Hepatocyte (in vitro differentiated cells): Measurements from ENCODE around the gene PLEKHG4B. TPM values are rescaled to one million over a fixed set of nuclear protein-coding genes. Genes with fewer than 3 reads are reported as not detected.

ENCODE experiments used
- DNase-seq: peaks from one replicate; pipeline ENCODE4 v3.0.0-alpha.2; 2016; ENCODE audit warnings: low spot score
- H2AFZ ChIP-seq: fragments of 200-600 bp; sonication (generic); 2 replicates; pipeline ENCODE4 v1.6.0; 2016; ENCODE audit warnings: antibody characterized with exemption, mild to moderate bottlenecking
- H3K27ac ChIP-seq: fragments of 200-600 bp; sonication (generic); 2 replicates; pipeline ENCODE4 v1.5.1; 2016; ENCODE audit warnings: mild to moderate bottlenecking
- H3K27me3 ChIP-seq: fragments of 200-600 bp; sonication (generic); 2 replicates; pipeline ENCODE4 v1.6.1; 2016
- H3K36me3 ChIP-seq: fragments of 200-600 bp; sonication (generic); replicated peaks from 2 replicates; pipeline ENCODE4 v1.5.1; 2016; ENCODE audit warnings: low read depth; ENCODE audit not compliant: insufficient read depth
- H3K4me1 ChIP-seq: fragments of 200-600 bp; sonication (generic); 2 replicates; pipeline ENCODE4 v1.5.1; 2016; ENCODE audit warnings: mild to moderate bottlenecking, moderate library complexity; ENCODE audit not compliant: insufficient read depth
- H3K4me2 ChIP-seq: fragments of 200-600 bp; sonication (generic); 2 replicates; pipeline ENCODE4 v1.6.0; 2016
- H3K4me3 ChIP-seq: fragments of 200-600 bp; sonication (generic); 2 replicates; pipeline ENCODE4 v1.5.1; 2016; ENCODE audit warnings: mild to moderate bottlenecking
- H3K79me2 ChIP-seq: fragments of 200-600 bp; sonication (generic); 2 replicates; pipeline ENCODE4 v1.6.0; 2017; ENCODE audit warnings: mild to moderate bottlenecking
- H3K9me2 ChIP-seq: fragments of 200-600 bp; sonication (generic); replicated peaks from 2 replicates; pipeline ENCODE4 v1.6.0; 2017; ENCODE audit warnings: mild to moderate bottlenecking; ENCODE audit not compliant: insufficient read depth
- H3K9me3 ChIP-seq: fragments of 200-600 bp; sonication (generic); 2 replicates; pipeline ENCODE4 v1.5.1; 2016; ENCODE audit warnings: low read depth, mild to moderate bottlenecking
- H4K20me1 ChIP-seq: fragments of 200-600 bp; sonication (generic); 2 replicates; pipeline ENCODE4 v1.6.0; 2016; ENCODE audit warnings: mild to moderate bottlenecking; ENCODE audit not compliant: insufficient read depth, poor library complexity, severe bottlenecking
- CTCF ChIP-seq: fragments of 200-600 bp; sonication (generic); IDR thresholded peaks from 2 replicates; pipeline ENCODE4 v1.5.1; 2016; ENCODE audit warnings: antibody characterized with exemption, mild to moderate bottlenecking; ENCODE audit not compliant: poor library complexity
- EZH2 ChIP-seq: fragments of 200-600 bp; sonication (generic); IDR thresholded peaks from 2 replicates; pipeline ENCODE4 v1.6.1; 2016; ENCODE audit warnings: antibody characterized with exemption, mild to moderate bottlenecking, borderline replicate concordance
- EZH2phosphoT487 ChIP-seq: fragments of 200-600 bp; sonication (generic); IDR thresholded peaks from one replicate; pipeline ENCODE4 v1.6.1; 2018; ENCODE audit warnings: antibody characterized with exemption, mild to moderate bottlenecking, low read depth, moderate library complexity; ENCODE audit not compliant: unreplicated experiment, severe bottlenecking
- WGBS: methylation state at CpG from one replicate; pipeline ENCODE4 v1.1.6; 2016; ENCODE audit warnings: low lambda C conversion rate; ENCODE audit errors: missing lambda C conversion rate; 5-methylcytosine and 5-hydroxymethylcytosine counted together
- polyA plus RNA-seq: library from polyadenylated mRNA; unstranded; fragments of >200 nt; fragmentation: Nextera tagmentation; extraction: Ambion mirVana; gene quantifications from 2 replicates; pipeline ENCODE4 v1.2.1, GENCODE V29; 2016
- total RNA-seq: library from RNA; depleted of rRNA; stranded (reverse); fragments of >200 nt; gene quantifications from 2 replicates; pipeline ENCODE4 v1.2.3, GENCODE V29; 2014

Gene PLEKHG4B
- total and polyA plus RNA-seq, 2 experiments from 2014 or later = 3.6 to 4.0 TPM

DNA sequence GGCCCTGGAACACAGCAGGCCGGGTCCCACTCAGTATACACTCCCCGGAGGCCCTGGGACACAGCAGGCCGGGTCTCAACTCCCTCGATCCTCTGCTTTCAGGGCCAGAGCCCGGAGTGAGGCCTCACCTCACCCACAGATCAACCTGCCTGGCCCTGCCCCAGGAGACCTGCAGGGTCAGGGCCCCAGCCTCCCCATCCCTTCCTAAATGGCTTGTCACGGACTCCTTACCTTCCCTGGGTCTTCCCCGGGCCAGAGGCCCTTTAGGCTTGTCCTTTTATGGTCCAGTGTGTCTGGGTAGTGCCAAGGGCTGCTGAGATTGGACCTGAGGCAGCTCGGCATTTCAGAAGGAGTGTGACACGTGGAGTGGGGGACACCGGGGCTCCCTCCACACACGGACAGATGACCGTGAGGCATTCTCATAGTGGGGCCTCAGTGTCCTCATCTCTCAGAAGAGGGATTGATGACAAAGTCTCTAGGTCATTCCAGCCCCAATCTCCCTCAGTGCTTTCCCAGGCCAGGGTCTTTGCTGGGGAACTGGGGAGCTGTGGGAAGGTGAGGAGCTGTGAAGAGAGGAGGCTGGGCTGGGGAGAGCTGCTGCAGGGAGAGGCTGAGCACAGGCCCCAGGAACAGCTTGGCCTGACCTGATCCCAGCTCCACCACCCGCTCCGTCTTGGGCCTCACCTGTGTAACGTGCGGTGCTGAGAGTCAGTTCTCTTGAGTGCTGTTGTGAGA is 18.0 kb upstream of the PLEKHG4B start:
- Histone ChIP-seq H3K27ac (no peak overlapping the region), H2AFZ (no peak overlapping the region), H3K9me3 (no peaks in the 10 kb centered on the region), H3K9me2 (no peaks in the 10 kb centered on the region), H3K4me2 (no peak overlapping the region), H3K27me3 (no peaks in the 10 kb centered on the region), H3K79me2 (no peaks in the 10 kb centered on the region), H3K4me3 (no peak overlapping the region), H3K4me1 (no peaks in the 10 kb centered on the region), H3K36me3 (no peaks in the 10 kb centered on the region), H4K20me1 (no peaks in the 10 kb centered on the region)
- TF ChIP-seq EZH2 = no peak
- TF ChIP-seq CTCF = no peak
- no peak for TF ChIP-seq EZH2phosphoT487
- WGBS = 91% methylated on average over 14 of the region's 16 CpGs
- no peak for DNase-seq

GRCh38 chr5:74503-75109 is 17.4 kb upstream of the PLEKHG4B start:
- Histone ChIP-seq H3K27me3 (no peaks in the 10 kb centered on the region), H3K9me2 (no peaks in the 10 kb centered on the region), H3K4me2 (no peak overlapping the region), H3K27ac (no peak overlapping the region), H3K36me3 (no peaks in the 10 kb centered on the region), H3K4me3 (no peak overlapping the region), H3K4me1 (no peaks in the 10 kb centered on the region), H3K9me3 (no peaks in the 10 kb centered on the region), H4K20me1 (no peaks in the 10 kb centered on the region), H3K79me2 (no peaks in the 10 kb centered on the region), H2AFZ (no peak overlapping the region)
- 85% methylated on average over 15 of the region's 15 CpGs for WGBS
- DNase-seq = no peak
- no peak for TF ChIP-seq EZH2
- TF ChIP-seq CTCF = no peak
- no peak for TF ChIP-seq EZH2phosphoT487

GRCh38 chr5:75331-76320 is 16.3 kb upstream of the PLEKHG4B start:
- H3K27me3 ChIP-seq = no peaks in the 10 kb centered on the region
- no peak overlapping the region for H2AFZ ChIP-seq
- H3K79me2 ChIP-seq = no peaks in the 10 kb centered on the region
- H3K4me3 ChIP-seq = no peak overlapping the region
- no peaks in the 10 kb centered on the region for H3K9me2 ChIP-seq
- WGBS = 85% methylated on average over 23 of the region's 31 CpGs
- H3K27ac ChIP-seq = no peak overlapping the region
- TF ChIP-seq EZH2 (no peak), EZH2phosphoT487 (no peak), CTCF (no peak)
- H4K20me1 ChIP-seq = no peaks in the 10 kb centered on the region
- H3K9me3 ChIP-seq = no peaks in the 10 kb centered on the region
- H3K36me3 ChIP-seq = no peaks in the 10 kb centered on the region
- DNase-seq = no peak
- no peaks in the 10 kb centered on the region for H3K4me1 ChIP-seq
- no peak overlapping the region for H3K4me2 ChIP-seq
